Stimulated activated CD8-positive, alpha-beta memory T cell treated with anti-CD3 and anti-CD28 coated beads, Interleukin-4, amount 100 ng/mL, for 4 hours (primary cell): ENCODE measurements around the gene SLAMF8.

ENCODE experiments used
- DNase-seq, 2 donors: peaks; one replicate each; pipeline ENCODE4 v3.0.0-alpha.2; 2020; ENCODE audit warnings: low read depth in 2 of 2, low spot score in 1 of 2

The SLAMF8 gene

GRCh38 chr1:159817276-159818041, 9.2 kb upstream of the SLAMF8 start:
- no peak for DNase-seq

- no peak for DNase-seq
These were observed 5.4 kb upstream of the SLAMF8 start for GRCh38 chr1:159821171-159821867.

GRCh38 chr1:159823406-159823805, 3.3 kb upstream of the SLAMF8 start:
- no peak for DNase-seq

GRCh38 chr1:159825564-159825963, 1.1 kb upstream of the SLAMF8 start:
- DNase-seq: no peak

GRCh38 chr1:159827102-159827490, 423 bp downstream of the SLAMF8 start:
- no peak for DNase-seq

GRCh38 chr1:159827549-159827948, 876 bp downstream of the SLAMF8 start:
- no peak for DNase-seq

GRCh38 chr1:159828176-159828575, 1.5 kb downstream of the SLAMF8 start:
- no peak for DNase-seq

- no peak for DNase-seq
These were observed 2.1 kb downstream of the SLAMF8 start for GRCh38 chr1:159828581-159829272.

GRCh38 chr1:159829273-159829634, 2.6 kb downstream of the SLAMF8 start:
- no peak for DNase-seq

GRCh38 chr1:159829822-159830465, 3.3 kb downstream of the SLAMF8 start:
- no peak for DNase-seq

- no peak for DNase-seq
These were observed 4.0 kb downstream of the SLAMF8 start for GRCh38 chr1:159830722-159831121.

GRCh38 chr1:159831412-159832141, 4.9 kb downstream of the SLAMF8 start:
- DNase-seq: no peak

GRCh38 chr1:159832309-159832708, 5.6 kb downstream of the SLAMF8 start:
- no peak for DNase-seq

GRCh38 chr1:159835356-159835755, 8.7 kb downstream of the SLAMF8 start:
- no peak for DNase-seq

GRCh38 chr1:159835862-159836525, 9.3 kb downstream of the SLAMF8 start:
- DNase-seq: no peak

GRCh38 chr1:159838715-159839114, 12.0 kb downstream of the SLAMF8 start:
- no peak for DNase-seq

- DNase-seq: no peak
These were observed 12.6 kb downstream of the SLAMF8 start for GRCh38 chr1:159839116-159839849.

- no peak for DNase-seq
These were observed 15.1 kb downstream of the SLAMF8 start for GRCh38 chr1:159841749-159842148.

GRCh38 chr1:159843459-159843858, 16.8 kb downstream of the SLAMF8 start:
- no peak for DNase-seq
